ENCODE measurements around the gene C1orf167. TPM values are rescaled to one million over a fixed set of nuclear protein-coding genes. Genes with fewer than 3 reads are reported as not detected.
A peak's percentile ranks its signal among the peaks of the same experiment; 100 is the strongest.

C1orf167 gene
- total and polyA plus RNA-seq, 2 of the 13 experiments (the other 11 are each of a cell fraction or from before 2014, with no cell fraction given) = not detected

GRCh38 chr1:11805422-11806306 lies 43.7 kb downstream of the C1orf167 start, which contains the start of the genes CLCN6 and MTHFR (continued):
- peak; percentile 81 for TF ChIP-seq ZBTB4 (CRISPR knock-in tag; IDR thresholded peaks at IDR 0.05; ENCODE audit: borderline replicate concordance)
- TF ChIP-seq HNRNPLL (IDR thresholded peaks at IDR 0.05; ENCODE audit: low read depth, low read length, poor library complexity, severe bottlenecking) = peak; percentile 98
- TF ChIP-seq ZNF576 (CRISPR knock-in tag; IDR thresholded peaks at IDR 0.05) = no peak
- TF ChIP-seq TFDP1 (CRISPR knock-in tag; IDR thresholded peaks at IDR 0.05; ENCODE audit: borderline replicate concordance) = peak; percentile 35; the same call in 1 of the 2 replicates
- TF ChIP-seq CREB3 (CRISPR knock-in tag; IDR thresholded peaks at IDR 0.05) = no peak
- TF ChIP-seq ZMAT3 (CRISPR knock-in tag; conservative IDR thresholded peaks at IDR 0.05) = peak; percentile 74; the same call in 1 of the 2 replicates
- no peak for TF ChIP-seq ZNF552 (CRISPR knock-in tag; IDR thresholded peaks at IDR 0.05; ENCODE audit: borderline replicate concordance)
- TF ChIP-seq HNRNPK (IDR thresholded peaks at IDR 0.05; ENCODE audit: low read depth, low read length, poor library complexity, severe bottlenecking) = peak; percentile 71
- TF ChIP-seq CHD2 (IDR thresholded peaks at IDR 0.05; ENCODE audit: low read depth, low read length) = no peak
- no peak for TF ChIP-seq ZNF496 (CRISPR knock-in tag; IDR thresholded peaks at IDR 0.05; ENCODE audit: insufficient replicate concordance)
- no peak for TF ChIP-seq ZNF20 (CRISPR knock-in tag; IDR thresholded peaks at IDR 0.05)
- no peak for TF ChIP-seq ZFP36L2 (CRISPR knock-in tag; IDR thresholded peaks at IDR 0.05)
- no peak for TF ChIP-seq ZSCAN9 (CRISPR knock-in tag; IDR thresholded peaks at IDR 0.05; ENCODE audit: borderline replicate concordance)
- peak; percentile 74; the same call in 1 of the 2 replicates for TF ChIP-seq ZNF891 (CRISPR knock-in tag; IDR thresholded peaks at IDR 0.05)
- peak; percentile 68; the same call in 1 of the 2 replicates for TF ChIP-seq CBX5 (CRISPR knock-in tag; IDR thresholded peaks at IDR 0.05; ENCODE audit: borderline replicate concordance)
- TF ChIP-seq ZNF354B (CRISPR knock-in tag; IDR thresholded peaks at IDR 0.05) = no peak
- no peak for TF ChIP-seq REXO4 (CRISPR knock-in tag; IDR thresholded peaks at IDR 0.05; ENCODE audit: borderline replicate concordance)
- TF ChIP-seq ZNF580 (CRISPR knock-in tag; IDR thresholded peaks at IDR 0.05; ENCODE audit: borderline replicate concordance, low read depth) = peak; percentile 39; the same call in 1 of the 2 replicates
- peak; percentile 76 for TF ChIP-seq ZNF749 (CRISPR knock-in tag; IDR thresholded peaks at IDR 0.05; ENCODE audit: borderline replicate concordance)
- no peak for TF ChIP-seq SMARCC2 (IDR thresholded peaks at IDR 0.05)

Measured in HepG2 (cell line).